Rectal smooth muscle tissue (tissue), 1 donor: ENCODE results near the gene NUDT12.

Experiments used
- H3K27ac ChIP-seq: one replicate; pipeline ENCODE4 v1.7.0; 2013; ENCODE audit warnings: low read depth, low read length, inconsistent platforms
- H3K27me3 ChIP-seq: one replicate; pipeline ENCODE4 v1.7.0; 2013; ENCODE audit warnings: low read length; ENCODE audit not compliant: control insufficient read depth, insufficient read depth
- H3K36me3 ChIP-seq: one replicate; pipeline ENCODE4 v1.7.0; 2013; ENCODE audit warnings: low read length; ENCODE audit not compliant: control insufficient read depth, insufficient read depth
- H3K4me1 ChIP-seq: one replicate; pipeline ENCODE4 v1.7.0; 2013; ENCODE audit warnings: low read length; ENCODE audit not compliant: control insufficient read depth, insufficient read depth
- H3K4me3 ChIP-seq: one replicate; pipeline ENCODE4 v1.7.0; 2013; ENCODE audit warnings: low read length
- H3K9ac ChIP-seq: one replicate; pipeline ENCODE4 v1.7.0; 2013; ENCODE audit warnings: low read length

NUDT12 gene

DNA sequence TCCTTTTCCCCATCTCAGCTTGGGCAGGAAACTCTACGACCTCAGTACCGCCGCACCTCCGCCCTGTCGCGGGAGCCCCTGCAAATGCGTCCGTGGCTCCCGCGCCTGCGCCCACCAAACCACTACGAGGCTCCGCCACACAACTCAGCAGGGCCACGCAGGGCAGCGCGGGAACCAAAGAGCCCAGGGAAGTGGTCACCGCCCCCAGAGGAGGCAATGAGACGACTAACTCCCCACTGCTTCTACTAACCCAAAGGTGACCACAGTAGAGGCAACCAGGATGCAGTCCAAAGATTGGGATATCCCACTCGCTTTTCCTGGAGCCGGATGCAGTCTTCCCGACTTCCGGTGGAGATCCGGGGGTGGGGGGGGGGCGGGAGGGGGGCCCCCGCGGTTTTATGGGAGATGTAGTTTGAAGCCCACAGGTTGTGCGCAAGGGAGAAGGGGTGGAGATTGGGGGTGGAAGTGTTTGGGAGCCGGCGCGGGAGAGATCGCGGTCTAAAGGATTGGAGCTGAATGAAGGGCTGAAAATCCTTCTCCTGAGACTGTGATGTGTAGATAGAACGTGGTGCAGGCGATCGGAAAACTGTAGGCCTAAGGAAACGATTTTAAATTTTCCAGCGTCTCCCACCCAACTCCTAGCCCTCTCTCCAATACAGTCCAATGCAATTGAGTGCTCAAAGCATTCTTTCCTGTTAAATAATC, at the start of gene NUDT12:
Gene NUDT12 (minus strand): TSS at position 337 of the 705 bp plus-strand sequence. CDS start 2,541 bp downstream, outside the sequence.
- Histone ChIP-seq H3K36me3 (no peaks in the 10 kb centered on the region), H3K27ac (peak within 1 kb of the TSS; percentile 94), H3K27me3 (no peaks in the 10 kb centered on the region), H3K9ac (peak within 1 kb of the TSS; percentile 94), H3K4me3 (peak within 1 kb of the TSS; percentile 85), H3K4me1 (peaks cover 4% of the 10 kb centered on the region)

DNA sequence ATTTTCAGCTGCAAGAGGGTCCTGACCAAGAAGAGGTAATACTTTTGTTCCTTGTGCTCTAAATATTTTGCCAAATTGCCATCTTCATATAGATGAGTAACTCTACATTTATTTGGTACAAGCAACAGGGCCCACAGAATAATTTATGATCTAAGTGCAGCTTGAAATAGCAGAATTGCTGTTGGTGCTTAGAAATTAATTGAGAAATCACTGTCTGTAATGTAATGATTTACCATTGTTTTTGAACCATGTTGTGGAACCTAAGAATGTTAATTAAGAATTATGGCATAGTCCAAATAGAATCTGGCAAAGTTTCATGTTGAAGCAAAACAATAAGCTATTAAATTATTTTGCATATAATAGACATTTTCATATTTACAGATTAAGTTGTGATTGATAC, 44.8 kb upstream of the NUDT12 start:
- no peaks in the 10 kb centered on the region for H3K4me1 ChIP-seq
- no peak overlapping the region for H3K9ac ChIP-seq
- H3K27me3 ChIP-seq: no peaks in the 10 kb centered on the region
- H3K4me3 ChIP-seq: no peak overlapping the region
- H3K36me3 ChIP-seq: no peaks in the 10 kb centered on the region
- no peak overlapping the region for H3K27ac ChIP-seq

- Histone ChIP-seq H3K27ac (no peak overlapping the region), H3K9ac (no peak overlapping the region)
Measured at GRCh38 chr5:103605277-103605676, 42.7 kb upstream of the NUDT12 start.

GRCh38 chr5:103602438-103602837, 39.8 kb upstream of the NUDT12 start:
- no peaks in the 10 kb centered on the region for H3K36me3 ChIP-seq
- no peak overlapping the region for H3K27ac ChIP-seq
- H3K4me1 ChIP-seq: no peaks in the 10 kb centered on the region
- H3K4me3 ChIP-seq: no peak overlapping the region
- H3K27me3 ChIP-seq: no peaks in the 10 kb centered on the region
- H3K9ac ChIP-seq: no peak overlapping the region

More at GRCh38 chr5:103605277-103605676, 42.7 kb upstream of the NUDT12 start:
- Histone ChIP-seq H3K4me3 (no peak overlapping the region), H3K4me1 (no peaks in the 10 kb centered on the region), H3K36me3 (no peaks in the 10 kb centered on the region), H3K27me3 (no peaks in the 10 kb centered on the region)

DNA sequence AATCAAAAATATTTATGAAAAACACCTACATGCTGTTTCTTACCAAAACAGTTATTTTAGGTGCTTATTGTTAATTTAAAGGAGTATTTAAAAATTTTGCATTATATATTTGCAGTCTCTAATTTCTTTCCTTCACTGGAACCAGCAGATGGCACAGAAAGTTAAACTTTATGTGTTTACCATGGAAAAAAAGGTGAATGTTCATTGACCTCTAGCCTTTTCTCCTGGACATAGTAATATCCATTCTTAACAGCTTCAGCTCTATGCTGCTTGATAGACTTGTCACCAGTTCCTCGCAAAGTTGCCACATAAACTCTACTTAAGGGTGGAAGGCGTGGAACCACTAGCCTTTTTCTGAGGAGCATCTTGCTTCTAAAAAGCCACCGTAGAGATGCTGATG, 38.7 kb upstream of the NUDT12 start:
- Histone ChIP-seq H3K27ac (no peak overlapping the region), H3K36me3 (no peaks in the 10 kb centered on the region), H3K4me1 (no peaks in the 10 kb centered on the region), H3K27me3 (no peaks in the 10 kb centered on the region), H3K4me3 (no peak overlapping the region), H3K9ac (no peak overlapping the region)

- Histone ChIP-seq H3K36me3 (no peaks in the 10 kb centered on the region), H3K4me1 (no peaks in the 10 kb centered on the region), H3K27ac (no peak overlapping the region), H3K27me3 (no peaks in the 10 kb centered on the region), H3K9ac (no peak overlapping the region), H3K4me3 (no peak overlapping the region)
Measured at GRCh38 chr5:103600086-103600485, 37.5 kb upstream of the NUDT12 start.

DNA sequence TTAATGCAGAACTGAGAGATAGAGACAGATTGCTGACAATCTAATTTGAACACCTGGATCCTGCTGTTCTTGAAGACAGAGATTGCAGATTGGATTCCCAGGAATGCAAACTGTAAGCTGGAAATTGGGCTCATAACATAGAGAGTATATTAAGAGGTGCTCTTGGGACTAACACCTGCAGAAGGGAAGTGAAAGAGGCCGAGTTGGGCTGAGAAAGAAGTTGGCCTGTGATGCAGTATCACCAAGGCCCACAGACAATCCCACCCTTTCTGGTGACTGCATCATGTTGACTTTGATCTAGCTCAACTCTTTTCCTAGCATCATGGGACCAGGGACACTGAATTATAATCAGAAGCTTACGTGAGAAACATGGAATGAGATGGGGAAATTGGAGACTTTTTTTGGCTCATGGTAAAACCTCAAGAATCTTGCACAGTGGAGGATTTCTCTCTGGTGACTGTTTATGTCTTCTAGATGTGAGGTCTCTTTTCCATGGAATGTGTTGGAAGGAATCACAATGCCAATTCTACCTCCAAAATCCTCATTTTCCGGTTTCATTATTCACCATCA, 36.5 kb upstream of the NUDT12 start:
- Histone ChIP-seq H3K4me3 (no peak overlapping the region), H3K27me3 (no peaks in the 10 kb centered on the region), H3K9ac (no peak overlapping the region), H3K27ac (no peak overlapping the region), H3K36me3 (no peaks in the 10 kb centered on the region), H3K4me1 (no peaks in the 10 kb centered on the region)

- Histone ChIP-seq H3K36me3 (no peaks in the 10 kb centered on the region), H3K4me1 (no peaks in the 10 kb centered on the region), H3K4me3 (no peak overlapping the region), H3K9ac (no peak overlapping the region), H3K27ac (no peak overlapping the region), H3K27me3 (no peaks in the 10 kb centered on the region)
Measured at GRCh38 chr5:103590221-103590620, 27.6 kb upstream of the NUDT12 start.

DNA sequence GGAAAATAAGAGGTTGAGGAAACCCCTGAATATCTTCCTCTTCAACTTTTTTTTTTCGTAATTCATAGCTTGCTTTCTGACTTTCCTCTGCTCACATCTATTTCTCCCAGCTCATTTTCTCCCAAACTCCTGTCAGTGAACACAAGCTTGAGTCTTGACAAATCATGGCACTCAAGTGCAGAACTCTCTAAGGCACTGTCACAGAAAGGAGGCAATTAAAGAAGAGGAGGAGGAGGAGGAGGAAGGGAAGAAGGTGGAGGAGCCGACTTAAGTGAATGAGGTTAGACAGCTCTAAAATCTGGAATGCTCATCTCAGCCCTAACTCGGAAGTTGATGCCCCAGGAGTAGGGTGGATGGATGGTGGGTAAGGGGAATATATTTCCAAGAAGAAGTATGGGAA, 27.2 kb upstream of the NUDT12 start:
- no peaks in the 10 kb centered on the region for H3K4me1 ChIP-seq
- H3K27ac ChIP-seq: no peak overlapping the region
- no peaks in the 10 kb centered on the region for H3K36me3 ChIP-seq
- no peak overlapping the region for H3K9ac ChIP-seq
- no peaks in the 10 kb centered on the region for H3K27me3 ChIP-seq
- H3K4me3 ChIP-seq: no peak overlapping the region

GRCh38 chr5:103589357-103589756, 26.8 kb upstream of the NUDT12 start:
- Histone ChIP-seq H3K27ac (no peak overlapping the region), H3K4me3 (no peak overlapping the region), H3K4me1 (no peaks in the 10 kb centered on the region), H3K27me3 (no peaks in the 10 kb centered on the region), H3K36me3 (no peaks in the 10 kb centered on the region), H3K9ac (no peak overlapping the region)

DNA sequence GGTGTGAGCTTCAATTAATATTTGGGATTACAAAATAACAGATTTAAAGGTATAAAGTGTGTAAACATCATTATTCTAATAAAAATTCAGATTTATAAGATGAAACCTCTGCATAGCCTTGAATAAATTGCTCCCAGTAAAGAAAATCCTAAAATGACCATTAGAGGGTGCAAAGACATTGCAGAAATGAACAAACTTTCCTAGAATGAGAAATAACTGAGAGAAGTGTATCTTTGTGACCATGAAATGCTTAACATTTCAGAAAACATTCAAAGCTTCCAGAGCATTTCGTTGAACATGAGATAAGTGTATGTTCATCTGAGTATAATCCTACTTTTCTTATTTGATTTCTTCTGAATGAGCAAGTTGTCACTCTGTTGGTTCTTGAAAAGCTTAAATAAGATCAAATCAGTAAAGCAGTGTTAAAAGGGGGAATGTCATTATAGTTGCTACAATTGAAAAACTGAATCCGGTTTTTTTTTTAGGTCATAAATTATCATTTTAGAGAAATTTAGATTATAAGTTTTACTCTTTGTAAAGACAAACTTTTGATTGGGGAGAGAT, 24.7 kb upstream of the NUDT12 start:
- Histone ChIP-seq H3K4me1 (no peaks in the 10 kb centered on the region), H3K27ac (no peak overlapping the region), H3K9ac (no peak overlapping the region), H3K27me3 (no peaks in the 10 kb centered on the region), H3K4me3 (no peak overlapping the region), H3K36me3 (no peaks in the 10 kb centered on the region)

DNA sequence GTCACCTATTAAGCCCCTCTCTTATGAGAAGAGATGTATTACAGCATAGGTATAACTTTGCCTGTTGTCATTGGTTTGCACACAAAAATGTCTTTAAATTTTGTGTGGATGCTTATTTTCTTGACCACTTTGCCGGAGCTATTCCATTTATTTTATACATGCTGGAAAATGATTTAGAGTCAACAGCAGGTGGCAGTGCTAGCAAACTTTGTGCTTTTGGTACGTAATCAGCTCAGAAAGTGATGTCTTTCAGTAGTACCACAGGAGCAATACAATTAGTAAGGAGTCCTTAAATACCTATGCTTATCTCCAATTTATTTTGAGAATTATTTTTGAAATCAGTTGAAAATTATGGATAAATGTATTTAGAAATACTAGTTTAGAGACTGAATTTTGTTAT, 19.8 kb upstream of the NUDT12 start:
- Histone ChIP-seq H3K9ac (no peak overlapping the region), H3K27ac (no peak overlapping the region), H3K4me3 (no peak overlapping the region), H3K4me1 (no peaks in the 10 kb centered on the region), H3K36me3 (no peaks in the 10 kb centered on the region), H3K27me3 (no peaks in the 10 kb centered on the region)

GRCh38 chr5:103573411-103573810, 10.8 kb upstream of the NUDT12 start:
- no peak overlapping the region for H3K4me3 ChIP-seq
- no peaks in the 10 kb centered on the region for H3K36me3 ChIP-seq
- no peak overlapping the region for H3K27ac ChIP-seq
- no peak overlapping the region for H3K9ac ChIP-seq
- H3K27me3 ChIP-seq: no peaks in the 10 kb centered on the region
- no peaks in the 10 kb centered on the region for H3K4me1 ChIP-seq
